Kasumi-1 (cell line): ENCODE data around the gene SNAP91.
"Not testable (repeated sequence)": the region's sequence is repeated elsewhere in the genome, so short reads cannot be mapped to it uniquely, and the experiment has no call there.

Source experiments
- DNase-seq, 2 experiments: peaks; one replicate each; lab custom pipeline; 2025; lab: John Stamatoyannopoulos, UW

SNAP91 gene

DNA sequence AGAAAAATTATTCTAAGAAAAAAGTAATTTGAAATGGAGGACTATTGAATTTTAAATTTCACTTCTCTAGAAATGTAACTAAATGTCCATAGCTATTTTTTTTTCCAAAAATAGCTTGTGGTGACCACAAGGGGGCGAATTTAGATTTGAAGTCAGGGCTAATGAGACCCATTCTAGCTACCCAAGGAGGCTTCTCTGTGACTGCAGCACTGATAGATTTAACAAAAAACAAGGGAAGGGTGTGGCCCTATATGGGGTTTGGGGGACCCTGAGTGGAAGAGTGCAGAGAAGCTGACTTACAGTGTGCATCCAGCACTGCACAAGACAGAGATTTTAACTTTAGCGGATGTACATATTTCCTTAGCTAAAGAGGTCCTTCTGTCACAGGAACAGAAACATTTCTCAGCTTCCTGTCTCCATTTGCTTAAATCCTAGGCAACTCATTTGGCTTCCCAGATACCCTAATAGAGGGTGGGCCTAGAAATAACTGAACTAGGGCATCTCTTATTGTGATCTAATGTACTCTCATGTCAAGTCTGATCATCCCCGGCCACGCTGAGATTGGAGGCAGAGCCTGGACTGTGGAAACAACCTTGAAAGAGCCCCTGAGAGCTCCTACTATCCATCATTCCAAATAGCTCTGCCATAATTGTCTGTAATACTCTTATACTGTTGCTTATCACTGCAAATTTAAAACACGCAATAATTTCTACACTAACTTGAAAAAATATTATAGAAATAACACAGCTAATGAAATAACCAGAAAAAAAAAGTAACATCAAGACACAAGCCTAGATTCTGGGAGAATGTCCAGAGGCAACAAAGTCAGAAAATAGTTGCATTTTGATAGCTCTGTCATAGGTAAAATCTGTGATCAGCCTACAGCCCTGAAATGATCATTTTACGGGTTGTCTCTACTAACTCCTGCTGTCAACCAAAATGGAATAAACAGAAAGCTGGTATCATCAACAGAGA, 93.6 kb downstream of the SNAP91 start:
- peak; percentile 65 to 68 for DNase-seq

- no peak for DNase-seq
Measured at GRCh38 chr6:83613378-83613777, 95.5 kb downstream of the SNAP91 start.

DNA sequence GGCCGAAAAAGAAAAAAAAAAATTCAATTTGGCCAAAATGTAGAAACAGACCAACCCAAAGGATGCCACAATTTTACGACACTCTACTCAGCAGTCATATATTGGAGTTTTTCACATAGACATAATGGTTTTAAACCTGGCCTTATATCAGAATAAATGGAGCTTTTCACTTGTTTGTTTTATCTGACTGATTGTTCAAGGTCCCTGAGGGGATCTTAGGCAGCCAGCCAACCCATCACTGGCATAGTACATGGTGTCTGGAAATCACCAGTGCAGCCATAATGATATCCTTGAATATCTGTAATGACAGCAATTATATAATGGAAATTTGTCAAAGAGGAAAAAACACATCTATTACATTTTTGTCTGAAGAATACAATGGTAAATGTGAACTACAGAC, 99.7 kb downstream of the SNAP91 start:
- no peak for DNase-seq

DNA sequence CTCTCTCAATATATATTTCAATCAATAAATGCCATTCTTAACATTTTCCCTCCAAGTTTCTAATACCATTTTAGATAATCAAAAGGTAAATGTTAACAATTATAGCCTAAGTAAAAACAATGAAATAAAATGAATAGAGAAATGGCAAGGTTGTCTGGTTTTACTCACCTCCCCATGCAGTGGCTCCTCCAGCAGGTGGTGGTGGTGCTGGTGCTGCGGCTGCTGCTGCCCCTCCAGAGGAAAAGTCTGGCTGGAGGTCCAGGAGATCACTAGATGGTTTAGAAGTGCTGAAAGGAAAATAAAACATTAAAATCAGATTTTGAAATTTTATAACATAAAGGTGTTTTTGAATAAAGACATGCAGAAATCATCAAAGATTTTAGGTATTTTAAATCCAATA, 103.4 kb downstream of the SNAP91 start:
- DNase-seq = no peak

- no peak for DNase-seq
Measured at GRCh38 chr6:83603551-83603950, 105.3 kb downstream of the SNAP91 start.

DNA sequence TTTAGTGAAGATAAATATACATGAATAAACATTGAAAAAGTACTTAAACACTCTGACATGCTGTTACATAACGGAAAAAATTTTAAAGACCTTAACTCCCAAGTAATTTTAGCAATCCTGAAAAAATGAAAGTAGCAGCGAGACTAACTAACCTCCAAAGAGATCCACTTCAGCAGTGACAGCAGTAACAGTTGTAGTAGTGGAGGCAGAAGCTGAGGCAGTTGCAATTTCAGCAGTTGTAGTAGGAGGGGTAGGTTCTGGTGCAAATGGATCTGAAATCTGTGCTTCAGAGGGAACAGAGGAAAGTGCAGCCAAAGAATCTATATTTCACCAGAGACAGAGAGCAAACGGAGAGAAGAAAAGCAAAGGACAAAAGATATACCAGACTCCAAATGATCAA, 107.8 kb downstream of the SNAP91 start:
- DNase-seq = no peak

- DNase-seq = no peak
Measured at GRCh38 chr6:83600459-83600858, 108.4 kb downstream of the SNAP91 start.

DNA sequence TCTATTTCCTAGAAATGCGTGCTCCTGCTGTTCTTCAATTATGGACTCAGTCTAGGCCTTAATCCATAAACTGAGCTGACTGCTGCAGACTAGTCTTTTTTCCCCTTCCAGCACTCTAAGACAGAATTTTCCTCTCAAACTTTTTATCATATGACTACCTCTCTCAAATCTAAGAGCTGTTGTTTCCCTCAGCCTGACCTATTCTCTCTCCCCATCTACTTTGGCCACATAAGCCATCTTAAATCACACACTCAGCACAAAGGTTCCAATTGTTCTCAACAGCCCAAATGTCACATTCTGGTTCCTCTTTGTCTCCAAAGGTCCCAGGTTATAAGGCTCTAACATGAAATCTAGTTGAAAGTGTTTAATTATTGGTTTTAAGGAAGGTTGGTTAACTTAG, 111.4 kb downstream of the SNAP91 start:
- no peak for DNase-seq

DNA sequence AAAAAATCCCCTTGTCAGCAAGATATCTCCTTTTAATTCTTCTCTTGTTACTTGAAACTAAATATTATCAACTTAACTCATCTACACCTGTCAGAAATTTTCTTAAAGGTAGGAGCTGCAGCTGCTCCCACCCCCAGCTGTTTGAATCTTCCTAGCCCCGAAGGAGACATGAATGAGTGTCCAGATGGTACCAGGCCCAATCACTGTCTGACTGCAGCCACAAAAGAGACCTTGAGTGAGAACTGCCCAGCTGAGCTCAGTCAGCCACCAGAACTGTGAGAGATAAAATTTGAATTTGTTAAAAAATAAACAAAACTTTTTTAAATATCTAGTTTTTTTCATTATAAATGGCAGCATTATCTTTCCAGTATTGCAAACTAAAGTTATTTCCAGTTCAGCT, 111.8 kb downstream of the SNAP91 start:
- DNase-seq = no peak

DNA sequence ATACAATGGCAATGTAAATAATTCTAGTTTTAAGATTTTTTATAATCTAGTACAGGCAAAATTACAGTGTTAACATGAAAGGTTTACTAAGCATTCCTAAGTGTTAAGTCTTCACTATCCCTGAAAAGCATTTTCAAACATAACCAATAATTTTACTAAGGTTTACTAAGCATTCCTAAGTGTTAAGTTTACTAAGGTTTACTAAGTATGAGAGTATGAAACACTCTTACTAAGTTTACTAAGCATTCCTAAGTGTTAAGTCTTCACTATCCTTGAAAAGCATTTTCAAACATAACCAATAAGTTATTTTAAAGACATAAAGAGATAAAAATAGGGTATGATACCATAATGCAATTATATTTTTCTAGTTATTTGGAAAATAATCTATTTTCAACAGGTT, 114.0 kb downstream of the SNAP91 start:
- DNase-seq = no peak

- DNase-seq = no peak
Measured at GRCh38 chr6:83593395-83593785, 115.5 kb downstream of the SNAP91 start.

DNA sequence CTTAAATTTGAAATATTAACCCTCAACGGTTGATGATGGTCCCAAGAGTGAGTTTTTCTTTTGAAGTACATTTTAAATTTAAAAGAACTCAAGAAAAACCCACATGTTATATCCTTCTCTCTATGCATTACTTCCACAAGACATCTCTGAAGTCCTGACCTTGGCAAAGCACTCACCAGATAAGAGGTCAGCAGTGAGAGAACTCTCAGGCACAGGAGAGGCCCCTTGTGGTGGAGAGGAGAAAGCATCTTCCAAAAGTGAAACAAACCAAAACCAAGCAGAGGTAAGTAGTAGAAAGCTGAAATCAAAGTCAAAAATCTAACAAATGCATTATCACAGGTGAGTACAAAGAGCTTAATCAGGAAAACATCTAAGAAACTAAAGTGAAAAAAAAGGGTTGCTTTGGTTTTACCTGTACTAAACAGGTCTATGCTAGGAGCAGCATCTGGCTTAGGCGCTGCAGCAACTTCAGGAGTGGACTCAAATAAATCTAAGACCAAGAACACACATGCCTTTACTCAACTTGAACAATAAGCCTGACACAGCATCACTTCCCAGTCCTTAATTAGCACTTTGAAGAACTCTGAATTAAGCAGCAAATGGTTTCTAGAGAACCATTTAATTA, 116.0 kb downstream of the SNAP91 start:
- DNase-seq = peak; percentile 50 to 57

GRCh38 chr6:83590416-83590815, 118.5 kb downstream of the SNAP91 start:
- peak; percentile 71 to 72 for DNase-seq

GRCh38 chr6:83589076-83589475, 119.8 kb downstream of the SNAP91 start:
- no peak for DNase-seq

DNA sequence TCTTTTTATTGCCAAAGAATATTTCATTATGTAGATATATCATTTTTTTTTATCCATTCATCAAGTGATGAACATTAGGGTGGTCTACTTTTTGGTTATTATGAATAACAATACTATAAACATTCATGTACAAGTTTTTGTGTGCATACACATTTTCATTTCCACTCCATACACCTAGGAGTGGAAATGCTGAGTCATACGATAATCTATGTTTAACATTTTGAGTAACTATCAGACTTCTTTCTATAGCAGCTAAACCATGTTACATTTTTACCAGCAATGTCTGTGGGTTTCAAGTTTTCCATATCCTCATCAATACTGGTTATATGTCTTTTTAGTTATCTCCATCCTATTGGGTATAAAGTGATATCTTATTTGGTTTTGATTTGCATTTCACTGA, 130.8 kb downstream of the SNAP91 start:
- no peak for DNase-seq

DNA sequence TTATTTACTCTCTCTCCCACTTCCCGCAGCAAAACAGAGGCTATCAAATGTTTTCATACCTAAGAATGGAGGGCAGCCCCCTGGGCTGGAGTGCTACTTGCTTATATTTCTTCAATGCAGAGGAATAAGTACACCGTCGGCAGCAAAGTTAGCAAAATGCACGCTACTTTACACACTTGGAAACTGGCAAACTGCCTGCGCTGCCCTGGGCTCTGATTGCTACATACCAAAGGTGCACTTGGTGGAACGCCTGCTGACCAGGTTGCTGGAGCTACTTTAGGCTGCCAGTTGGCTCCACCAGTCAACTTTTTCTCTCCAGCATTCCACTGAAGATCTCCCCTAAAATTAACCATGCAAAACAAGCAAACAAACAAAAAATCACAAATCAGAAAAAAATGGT, 134.1 kb downstream of the SNAP91 start:
- DNase-seq = no peak

DNA sequence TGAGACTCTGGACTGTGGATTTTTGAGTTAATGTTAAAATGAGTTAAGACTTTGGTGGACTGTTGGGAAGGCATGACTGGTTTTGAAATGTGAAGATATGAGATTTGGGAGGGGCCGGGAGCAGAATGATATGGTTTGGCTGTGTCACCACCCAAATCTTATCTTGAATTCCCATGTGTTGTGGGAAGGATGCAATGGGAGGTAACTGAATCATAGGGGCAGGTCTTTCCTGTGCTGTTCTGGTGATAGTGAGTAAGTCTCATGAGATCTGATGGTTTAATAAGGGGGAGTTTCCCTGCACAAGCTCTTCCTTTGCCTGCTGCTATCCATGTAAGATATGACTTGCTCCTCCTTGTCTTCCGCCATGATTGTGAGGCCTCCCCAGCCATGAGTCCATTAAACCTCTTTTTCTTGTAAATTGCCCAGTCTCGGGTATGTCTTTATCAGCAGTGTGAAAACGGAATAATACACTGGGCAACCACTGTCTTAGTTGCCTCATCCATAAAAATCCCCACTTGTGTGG, 137.2 kb downstream of the SNAP91 start:
- not testable (repeated sequence) for DNase-seq

GRCh38 chr6:83558975-83559374, 149.9 kb downstream of the SNAP91 start:
- DNase-seq = no peak

DNA sequence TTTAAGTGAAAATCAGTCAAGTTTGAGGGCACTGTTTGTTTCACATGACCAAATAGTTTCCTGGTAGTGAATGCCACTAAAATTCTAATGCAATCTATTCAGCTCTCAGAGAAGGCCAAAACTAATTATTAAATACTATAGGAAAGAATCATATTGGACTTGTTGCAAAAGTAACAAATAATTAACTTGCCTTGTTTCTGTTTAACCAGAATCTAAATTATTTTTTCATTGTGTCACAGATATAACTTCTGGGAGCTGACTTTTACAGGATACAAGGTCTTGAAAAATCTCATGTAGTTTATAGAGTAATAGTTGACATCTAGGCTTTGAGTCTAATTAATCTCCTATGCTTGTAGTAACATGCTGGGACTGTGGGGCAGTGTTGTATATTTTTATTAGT, 152.0 kb downstream of the SNAP91 start:
- DNase-seq = no peak

GRCh38 chr6:83551748-83552147, 157.2 kb downstream of the SNAP91 start:
- DNase-seq = not testable (repeated sequence)

- peak; percentile 11 to 12 for DNase-seq
Measured at GRCh38 chr6:83550482-83550881, 158.4 kb downstream of the SNAP91 start.

- DNase-seq = no peak
Measured at GRCh38 chr6:83546636-83547035, 162.3 kb downstream of the SNAP91 start.

GRCh38 chr6:83539678-83540077, 169.2 kb downstream of the SNAP91 start:
- DNase-seq = no peak
